RWPE2 (cell line): ENCODE measurements around the gene LINC01488.
A peak's percentile ranks its signal among the peaks of the same experiment; 100 is the strongest.

Source experiments
- ATAC-seq: fragments of 200-7000 bp; cut with Tn5 transposase; 3 replicates; pipeline ENCODE4 v1.9.1; 2021; ENCODE audit warnings: low read depth
- DNase-seq: peaks from one replicate; pipeline ENCODE4 v3.0.0-alpha.2; 2020; ENCODE audit warnings: low spot score
- H3K27ac ChIP-seq: fragments of 450-650 bp; 2 replicates; pipeline ENCODE4 v1.5.1; 2017; ENCODE audit warnings: mild to moderate bottlenecking; ENCODE audit not compliant: poor library complexity, severe bottlenecking
- H3K27me3 ChIP-seq: fragments of 250-450 bp; sonication (Bioruptor Pico); 2 replicates; pipeline ENCODE4 v1.5.1; 2021; ENCODE audit warnings: mild to moderate bottlenecking, moderate library complexity; ENCODE audit not compliant: insufficient read depth, poor library complexity, severe bottlenecking
- H3K36me3 ChIP-seq: fragments of 250-450 bp; sonication (Bioruptor Pico); 2 replicates; pipeline ENCODE4 v1.5.1; 2020; ENCODE audit warnings: low read depth, mild to moderate bottlenecking, moderate library complexity
- H3K4me1 ChIP-seq: fragments of 250-450 bp; sonication (Bioruptor Pico); 2 replicates; pipeline ENCODE4 v1.5.1; 2021; ENCODE audit warnings: mild to moderate bottlenecking, moderate library complexity; ENCODE audit not compliant: insufficient read depth, poor library complexity, severe bottlenecking
- H3K4me3 ChIP-seq: fragments of 250-450 bp; sonication (Bioruptor Pico); 2 replicates; pipeline ENCODE4 v1.5.1; 2021; ENCODE audit warnings: mild to moderate bottlenecking, moderate library complexity; ENCODE audit not compliant: severe bottlenecking
- H3K9me3 ChIP-seq: fragments of 250-450 bp; sonication (Bioruptor Pico); 2 replicates; pipeline ENCODE4 v1.5.1; 2021; ENCODE audit warnings: mild to moderate bottlenecking, moderate library complexity; ENCODE audit not compliant: severe bottlenecking
- CTCF ChIP-seq: fragments of 450-650 bp; IDR thresholded peaks from one replicate; pipeline ENCODE4 v1.5.1; 2017; ENCODE audit warnings: mild to moderate bottlenecking, moderate library complexity; ENCODE audit not compliant: poor library complexity, severe bottlenecking

LINC01488 gene

DNA sequence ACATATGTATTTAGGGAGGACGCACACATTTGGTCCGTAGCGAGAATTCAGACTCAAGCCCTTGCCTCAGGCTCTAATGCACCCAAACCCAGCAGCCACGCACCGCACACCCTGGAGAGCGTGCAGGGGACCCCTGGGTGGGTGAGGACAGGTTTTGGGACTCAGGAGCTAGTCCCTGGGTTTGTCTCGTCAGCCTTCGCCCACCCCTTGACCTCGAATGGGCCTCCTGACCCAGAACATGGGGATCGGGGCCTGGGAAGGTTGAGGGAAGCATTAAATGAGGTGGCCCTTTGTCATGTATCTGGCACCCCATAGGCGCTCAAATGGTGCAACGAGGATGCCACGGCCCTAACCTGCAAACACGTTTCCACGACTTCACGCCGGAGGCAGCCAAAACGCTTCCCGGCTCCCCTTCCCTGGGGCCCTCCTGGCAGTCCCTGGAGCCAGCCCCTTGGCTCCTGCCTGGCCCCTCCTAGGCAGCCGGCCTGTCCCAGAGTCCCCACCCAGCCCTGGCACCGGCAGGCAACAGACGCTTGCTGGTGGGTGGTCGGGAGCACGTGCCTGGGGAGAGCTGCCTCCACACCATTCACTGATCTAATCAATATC is 5.5 kb upstream of the LINC01488 start:
- H3K4me3 ChIP-seq: no peak overlapping the region
- H3K36me3 ChIP-seq: no peaks in the 10 kb centered on the region
- DNase-seq (no peak), ATAC-seq (no peak)
- no peak for TF ChIP-seq CTCF
- no peak overlapping the region for H3K27ac ChIP-seq
- H3K4me1 ChIP-seq: peaks cover 7% of the 10 kb centered on the region
- H3K27me3 ChIP-seq: no peaks in the 10 kb centered on the region
- H3K9me3 ChIP-seq: no peaks in the 10 kb centered on the region

GRCh38 chr11:69476509-69476961 is 4.9 kb upstream of the LINC01488 start:
- Histone ChIP-seq H3K4me1 (peaks cover 7% of the 10 kb centered on the region), H3K27ac (no peak overlapping the region), H3K9me3 (no peaks in the 10 kb centered on the region), H3K27me3 (no peaks in the 10 kb centered on the region), H3K36me3 (no peaks in the 10 kb centered on the region), H3K4me3 (no peak overlapping the region)
- ATAC-seq (no peak), DNase-seq (no peak)
- TF ChIP-seq CTCF: no peak

DNA sequence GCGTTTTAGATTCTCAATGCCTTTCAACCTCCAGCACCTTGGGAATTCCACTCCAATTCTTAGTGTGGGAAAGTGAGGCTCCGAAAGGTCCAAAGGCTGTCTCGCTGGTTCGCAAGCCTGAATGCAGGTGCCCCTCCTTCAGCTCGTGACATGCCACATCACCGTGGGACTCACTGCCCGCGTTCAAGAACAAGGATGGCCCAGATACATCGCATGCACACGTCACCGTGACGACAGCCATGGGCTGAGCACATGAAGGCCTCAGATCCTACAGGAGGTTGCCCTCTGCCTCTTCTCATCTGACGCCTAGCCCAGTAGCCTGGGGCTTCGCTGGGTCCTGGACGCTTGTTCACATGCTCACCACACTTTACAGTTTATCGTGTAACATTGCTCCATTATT is 4.4 kb upstream of the LINC01488 start:
- no peak for TF ChIP-seq CTCF
- H3K27ac ChIP-seq: no peak overlapping the region
- no peak for ATAC-seq

GRCh38 chr11:69479591-69480271 is 1.7 kb upstream of the LINC01488 start:
- no peaks in the 10 kb centered on the region for H3K9me3 ChIP-seq
- no peak for TF ChIP-seq CTCF
- DNase-seq (no peak), ATAC-seq (peak; percentile 82)
- no peaks in the 10 kb centered on the region for H3K27me3 ChIP-seq
- H3K36me3 ChIP-seq: no peaks in the 10 kb centered on the region
- peaks cover 7% of the 10 kb centered on the region for H3K4me1 ChIP-seq
- H3K27ac ChIP-seq: no peak overlapping the region
- H3K4me3 ChIP-seq: no peak overlapping the region

More for the DNA sequence above, 4.4 kb upstream of the LINC01488 start:
- no peaks in the 10 kb centered on the region for H3K27me3 ChIP-seq
- no peak overlapping the region for H3K4me3 ChIP-seq
- H3K9me3 ChIP-seq: no peaks in the 10 kb centered on the region
- DNase-seq: no peak
- no peaks in the 10 kb centered on the region for H3K36me3 ChIP-seq
- H3K4me1 ChIP-seq: peaks cover 7% of the 10 kb centered on the region
